HG02571 (cell line): ENCODE data around the gene MAP3K12.

Experiments used
- ATAC-seq: cut with Tn5 transposase; IDR thresholded peaks from one replicate; pipeline ENCODE4 v1.9.1; 2021; ENCODE audit warnings: mild to moderate bottlenecking, moderate library complexity; ENCODE audit not compliant: unreplicated experiment

Gene MAP3K12

GRCh38 chr12:53508534-53509170 lies 9.4 kb upstream of the MAP3K12 start:
- ATAC-seq: peak; percentile 82

GRCh38 chr12:53507603-53507885 lies 8.3 kb upstream of the MAP3K12 start:
- no peak for ATAC-seq

- ATAC-seq: no peak
Observed at GRCh38 chr12:53506881-53507602, 7.8 kb upstream of the MAP3K12 start, which contains the start of gene NPFF. TSS of gene NPFF (minus strand) at chr12:53507484. CDS start at chr12:53507474, 10 bp downstream.

- ATAC-seq: no peak
Observed at GRCh38 chr12:53506450-53506785, 7.2 kb upstream of the MAP3K12 start.

GRCh38 chr12:53505555-53506449 lies 6.5 kb upstream of the MAP3K12 start:
- no peak for ATAC-seq

GRCh38 chr12:53505086-53505485 lies 5.8 kb upstream of the MAP3K12 start:
- ATAC-seq: no peak

- no peak for ATAC-seq
Observed at GRCh38 chr12:53504004-53504920, 5.0 kb upstream of the MAP3K12 start.

GRCh38 chr12:53502983-53503728 lies 3.9 kb upstream of the MAP3K12 start:
- no peak for ATAC-seq

GRCh38 chr12:53502331-53502730 lies 3.1 kb upstream of the MAP3K12 start:
- ATAC-seq: no peak

- ATAC-seq: no peak
Observed at GRCh38 chr12:53501615-53502181, 2.4 kb upstream of the MAP3K12 start.

- peak; percentile 73 for ATAC-seq
Observed at GRCh38 chr12:53500776-53501614, 1.7 kb upstream of the MAP3K12 start, which contains the start of gene TARBP2. TSS of gene TARBP2 (plus strand) at chr12:53501283. CDS start at chr12:53501409, 126 bp downstream.

- ATAC-seq: no peak
Observed at GRCh38 chr12:53500142-53500775, 1.0 kb upstream of the MAP3K12 start.

- ATAC-seq: no peak
Observed at GRCh38 chr12:53498235-53498630, 1.0 kb downstream of the MAP3K12 start.

- no peak for ATAC-seq
Observed at GRCh38 chr12:53497461-53497860, 1.8 kb downstream of the MAP3K12 start.

- ATAC-seq: no peak
Observed at GRCh38 chr12:53496752-53497032, 2.6 kb downstream of the MAP3K12 start.

- no peak for ATAC-seq
Observed at GRCh38 chr12:53495903-53496751, 3.1 kb downstream of the MAP3K12 start.

- ATAC-seq: no peak
Observed at GRCh38 chr12:53493610-53494391, 5.5 kb downstream of the MAP3K12 start.
